Measurements from ENCODE around the gene GNG2.

GNG2 gene

GRCh38 chr14:51860164-51860824 lies at the start of gene GNG2:
Gene GNG2 (plus strand): TSS chr14:51860612. CDS start chr14:51950679, 90,067 bp downstream.
- Histone ChIP-seq H3K36me3 (ENCODE audit: low read depth) (no peaks in the 10 kb centered on the region), H3K27ac (ENCODE audit: poor library complexity, severe bottlenecking) (no peak within 1 kb of the TSS), H3K4me1 (ENCODE audit: insufficient read depth, poor library complexity, severe bottlenecking) (peaks cover 7% of the 10 kb centered on the region), H3K9me3 (ENCODE audit: severe bottlenecking) (no peaks in the 10 kb centered on the region), H3K27me3 (ENCODE audit: insufficient read depth, poor library complexity, severe bottlenecking) (no peaks in the 10 kb centered on the region), H3K4me3 (ENCODE audit: severe bottlenecking) (peak within 1 kb of the TSS; percentile 14)
- TF ChIP-seq, protein P1, sequence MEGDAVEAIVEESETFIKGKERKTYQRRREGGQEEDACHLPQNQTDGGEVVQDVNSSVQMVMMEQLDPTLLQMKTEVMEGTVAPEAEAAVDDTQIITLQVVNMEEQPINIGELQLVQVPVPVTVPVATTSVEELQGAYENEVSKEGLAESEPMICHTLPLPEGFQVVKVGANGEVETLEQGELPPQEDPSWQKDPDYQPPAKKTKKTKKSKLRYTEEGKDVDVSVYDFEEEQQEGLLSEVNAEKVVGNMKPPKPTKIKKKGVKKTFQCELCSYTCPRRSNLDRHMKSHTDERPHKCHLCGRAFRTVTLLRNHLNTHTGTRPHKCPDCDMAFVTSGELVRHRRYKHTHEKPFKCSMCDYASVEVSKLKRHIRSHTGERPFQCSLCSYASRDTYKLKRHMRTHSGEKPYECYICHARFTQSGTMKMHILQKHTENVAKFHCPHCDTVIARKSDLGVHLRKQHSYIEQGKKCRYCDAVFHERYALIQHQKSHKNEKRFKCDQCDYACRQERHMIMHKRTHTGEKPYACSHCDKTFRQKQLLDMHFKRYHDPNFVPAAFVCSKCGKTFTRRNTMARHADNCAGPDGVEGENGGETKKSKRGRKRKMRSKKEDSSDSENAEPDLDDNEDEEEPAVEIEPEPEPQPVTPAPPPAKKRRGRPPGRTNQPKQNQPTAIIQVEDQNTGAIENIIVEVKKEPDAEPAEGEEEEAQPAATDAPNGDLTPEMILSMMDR (IDR thresholded peaks at IDR 0.05; ENCODE audit: poor library complexity, severe bottlenecking), result no peak
- DNase-seq (ENCODE audit: low spot score) (peak; percentile 76), ATAC-seq (ENCODE audit: low read depth) (peak; percentile 100)

DNA sequence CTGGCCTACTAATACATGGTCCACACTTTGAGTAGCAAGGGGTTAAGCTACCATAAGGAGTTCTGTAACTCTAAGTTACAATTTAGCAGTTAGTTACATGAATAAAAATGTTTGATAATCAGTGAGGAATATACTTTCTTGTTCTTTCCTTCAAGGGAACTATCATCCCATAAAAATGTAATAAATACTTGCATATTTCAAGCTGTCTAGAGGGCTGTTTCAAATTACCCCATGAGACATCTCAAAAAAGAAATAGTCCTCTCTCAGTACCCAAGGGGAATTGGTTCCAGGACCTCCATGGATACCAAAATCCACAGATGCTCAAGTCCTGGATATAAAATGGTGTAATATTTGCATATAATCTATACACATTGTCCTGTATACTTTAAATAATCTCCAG lies 48.7 kb upstream of the GNG2 start:
- ATAC-seq (ENCODE audit: low read depth), result no peak
- TF ChIP-seq, protein P1 (IDR thresholded peaks at IDR 0.05; ENCODE audit: poor library complexity, severe bottlenecking), result no peak
- Histone ChIP-seq H3K27ac (ENCODE audit: poor library complexity, severe bottlenecking) (no peak overlapping the region), H3K4me1 (ENCODE audit: insufficient read depth, poor library complexity, severe bottlenecking) (no peaks in the 10 kb centered on the region), H3K36me3 (ENCODE audit: low read depth) (no peaks in the 10 kb centered on the region), H3K9me3 (ENCODE audit: severe bottlenecking) (no peaks in the 10 kb centered on the region), H3K4me3 (ENCODE audit: severe bottlenecking) (no peak overlapping the region), H3K27me3 (ENCODE audit: insufficient read depth, poor library complexity, severe bottlenecking) (no peaks in the 10 kb centered on the region)
- DNase-seq (ENCODE audit: low spot score), result no peak

DNA sequence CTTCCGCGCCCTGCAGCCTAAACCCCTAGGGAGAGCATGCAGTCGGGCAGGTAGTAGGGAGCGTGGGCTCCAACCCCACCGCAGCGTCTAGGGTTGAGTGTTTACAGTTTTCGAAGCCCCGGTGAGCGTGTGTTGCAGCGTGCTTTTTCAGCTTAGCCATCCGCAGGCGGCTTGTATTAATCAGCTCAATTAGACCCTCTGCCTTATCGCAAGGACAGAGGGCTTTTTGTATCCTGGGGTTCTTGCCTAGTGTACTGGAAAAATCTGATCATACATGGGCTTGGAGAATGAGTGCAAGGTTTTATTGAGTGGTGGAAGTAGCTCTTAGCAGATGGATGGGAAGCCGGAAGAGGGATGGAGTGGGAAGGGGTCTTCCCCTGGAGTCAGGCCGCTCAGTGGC lies 44.4 kb upstream of the GNG2 start:
- Histone ChIP-seq H3K27ac (ENCODE audit: poor library complexity, severe bottlenecking) (no peak overlapping the region), H3K4me1 (ENCODE audit: insufficient read depth, poor library complexity, severe bottlenecking) (no peaks in the 10 kb centered on the region), H3K9me3 (ENCODE audit: severe bottlenecking) (no peaks in the 10 kb centered on the region), H3K4me3 (ENCODE audit: severe bottlenecking) (no peak overlapping the region), H3K27me3 (ENCODE audit: insufficient read depth, poor library complexity, severe bottlenecking) (no peaks in the 10 kb centered on the region), H3K36me3 (ENCODE audit: low read depth) (no peaks in the 10 kb centered on the region)
- ATAC-seq (ENCODE audit: low read depth) (no peak), DNase-seq (ENCODE audit: low spot score) (no peak)
- TF ChIP-seq, protein P1 (IDR thresholded peaks at IDR 0.05; ENCODE audit: poor library complexity, severe bottlenecking), result no peak

DNA sequence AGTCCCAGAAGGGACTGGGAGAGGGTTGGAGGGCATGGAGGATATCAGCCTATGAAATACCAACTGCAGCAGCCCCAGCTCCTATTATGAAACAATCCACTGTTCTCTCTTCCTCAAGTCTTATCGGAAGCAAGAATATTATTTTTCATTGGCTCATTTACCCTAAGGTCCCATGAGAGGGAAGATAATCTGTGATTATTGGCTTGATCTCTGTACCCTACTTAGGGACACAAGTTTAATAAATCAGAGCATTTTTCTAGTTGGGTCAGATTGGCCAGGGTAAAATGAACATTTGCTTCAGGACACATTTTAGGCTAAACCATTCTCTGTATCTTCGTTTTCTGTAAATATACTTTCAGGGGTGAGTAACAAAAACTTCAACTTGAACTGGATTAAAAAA lies 43.1 kb upstream of the GNG2 start:
- Histone ChIP-seq H3K27me3 (ENCODE audit: insufficient read depth, poor library complexity, severe bottlenecking) (no peaks in the 10 kb centered on the region), H3K9me3 (ENCODE audit: severe bottlenecking) (no peaks in the 10 kb centered on the region), H3K36me3 (ENCODE audit: low read depth) (no peaks in the 10 kb centered on the region), H3K4me1 (ENCODE audit: insufficient read depth, poor library complexity, severe bottlenecking) (no peaks in the 10 kb centered on the region), H3K27ac (ENCODE audit: poor library complexity, severe bottlenecking) (no peak overlapping the region), H3K4me3 (ENCODE audit: severe bottlenecking) (no peak overlapping the region)
- no peak for ATAC-seq (ENCODE audit: low read depth)
- TF ChIP-seq, protein P1 (IDR thresholded peaks at IDR 0.05; ENCODE audit: poor library complexity, severe bottlenecking), result no peak
- DNase-seq (ENCODE audit: low spot score), result no peak

GRCh38 chr14:51818748-51819380 lies 41.5 kb upstream of the GNG2 start:
- Histone ChIP-seq H3K4me3 (ENCODE audit: severe bottlenecking) (no peak overlapping the region), H3K27me3 (ENCODE audit: insufficient read depth, poor library complexity, severe bottlenecking) (no peaks in the 10 kb centered on the region), H3K9me3 (ENCODE audit: severe bottlenecking) (no peaks in the 10 kb centered on the region), H3K27ac (ENCODE audit: poor library complexity, severe bottlenecking) (no peak overlapping the region), H3K4me1 (ENCODE audit: insufficient read depth, poor library complexity, severe bottlenecking) (no peaks in the 10 kb centered on the region), H3K36me3 (ENCODE audit: low read depth) (no peaks in the 10 kb centered on the region)
- ATAC-seq (ENCODE audit: low read depth), result no peak
- DNase-seq (ENCODE audit: low spot score), result no peak
- TF ChIP-seq, protein P1 (IDR thresholded peaks at IDR 0.05; ENCODE audit: poor library complexity, severe bottlenecking), result no peak

All from RWPE2 (cell line).